Right atrium auricular region (tissue), 2 donors: ENCODE data around the gene OR2M7. TPM values are rescaled to one million over a fixed set of nuclear protein-coding genes. Genes with fewer than 3 reads are reported as not detected.

Experiments used
- DNase-seq: peaks from one replicate; pipeline ENCODE4 v3.0.0-alpha.2; 2019; ENCODE audit warnings: low spot score
- H3K27ac ChIP-seq, 2 donors: fragments of 200-600 bp; sonication (generic); 1 replicate in 1 of 2; 2 replicates in 1 of 2; pipeline ENCODE4 v1.5.1; 2016 to 2019
- H3K27me3 ChIP-seq, 2 donors: fragments of 200-600 bp; sonication (generic); one replicate each; pipeline versions ENCODE4 v1.5.1 to v1.6.0; 2017 to 2019
- H3K36me3 ChIP-seq: fragments of 200-600 bp; sonication (generic); one replicate; pipeline ENCODE4 v1.5.1; 2016
- H3K4me1 ChIP-seq, 2 donors: fragments of 200-600 bp; sonication (generic); one replicate each; pipeline versions ENCODE4 v1.5.1 to v1.6.0; 2017 to 2019
- H3K4me3 ChIP-seq, 2 donors: fragments of 200-600 bp; sonication (generic); 1 replicate in 1 of 2; 2 replicates in 1 of 2; pipeline ENCODE4 v1.5.1; 2017 to 2019; ENCODE audit warnings: mild to moderate bottlenecking in 1 of 2, moderate library complexity in 1 of 2
- H3K9me3 ChIP-seq, 2 donors: fragments of 200-600 bp; sonication (generic); one replicate each; pipeline ENCODE4 v1.5.1; 2019
- CTCF ChIP-seq, 2 donors: fragments of 200-600 bp; sonication (generic); IDR thresholded peaks; one replicate each; pipeline ENCODE4 v1.5.1; 2019; ENCODE audit warnings: antibody characterized with exemption in 2 of 2
- total RNA-seq, 2 donors: library from RNA; depleted of rRNA; stranded (reverse); fragments of >200 nt; gene quantifications; one replicate each; pipeline ENCODE4 v1.1.0, GENCODE V29; 2016

The OR2M7 gene
- total RNA-seq, 2 donors from 2014 or later, result not detected

- Histone ChIP-seq H3K36me3 (no peaks in the 10 kb centered on the region), H3K4me3 (no peak within 1 kb of the TSS), H3K27ac (no peak within 1 kb of the TSS), H3K9me3 (no peaks in the 10 kb centered on the region), H3K27me3 (no peaks in the 10 kb centered on the region), H3K4me1 (no peaks in the 10 kb centered on the region)
- no peak for DNase-seq
- TF ChIP-seq CTCF (IDR thresholded peaks at IDR 0.05), result no peak
These were observed 21.0 kb downstream of the OR2M7 start, which contains the start of gene OR2T12 for GRCh38 chr1:248303324-248303723. OR2T12 (minus strand) TSS chr1:248303424; CDS start chr1:248295578, 7,846 bp downstream.

DNA sequence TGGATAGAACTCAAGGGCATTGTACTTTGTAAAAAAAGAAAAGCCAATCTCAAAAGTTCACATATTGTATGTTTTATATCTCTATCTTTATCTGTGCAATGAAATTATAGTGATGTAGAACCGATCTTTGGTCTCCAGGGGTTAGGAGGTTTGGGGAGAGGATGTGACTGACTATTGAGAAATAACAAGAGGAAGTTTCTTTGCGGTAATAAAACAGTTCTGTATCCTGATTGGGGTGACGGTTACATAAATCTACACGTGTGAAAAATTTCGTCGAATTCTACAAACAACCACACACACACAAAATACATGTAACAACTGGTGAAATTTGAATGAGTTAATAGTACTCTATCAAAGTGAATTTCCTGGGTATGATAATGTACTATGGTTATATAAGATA lies 36.0 kb downstream of the OR2M7 start:
- Histone ChIP-seq H3K4me1 (no peaks in the 10 kb centered on the region), H3K27me3 (no peaks in the 10 kb centered on the region), H3K4me3 (no peak overlapping the region), H3K27ac (no peak overlapping the region), H3K36me3 (no peaks in the 10 kb centered on the region), H3K9me3 (no peaks in the 10 kb centered on the region)
- no peak for TF ChIP-seq CTCF (IDR thresholded peaks at IDR 0.05)
- no peak for DNase-seq

DNA sequence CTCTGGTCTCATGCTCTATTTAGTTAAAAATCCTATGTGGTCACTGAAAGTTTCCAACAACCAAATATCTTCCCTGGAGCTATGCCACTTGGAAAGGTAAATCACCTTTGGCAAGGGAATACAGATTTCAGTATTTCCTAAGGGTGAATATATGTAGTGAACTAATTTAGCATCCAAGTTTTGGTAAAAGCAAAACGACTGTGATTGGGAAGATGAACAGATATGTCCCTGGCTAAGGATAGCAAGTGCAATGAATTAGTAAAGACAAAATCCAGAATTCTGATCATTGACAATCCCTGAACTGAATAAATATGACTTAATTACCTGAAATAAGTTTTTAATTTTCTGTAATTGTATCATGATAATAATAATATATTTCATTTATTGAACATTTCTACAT lies 46.5 kb downstream of the OR2M7 start, which contains the start of gene OR2T33:
OR2T33 (minus strand) TSS at position 101 of the 400 bp plus-strand sequence. CDS start 4,162 bp downstream, outside the sequence.
- Histone ChIP-seq H3K4me3 (no peak within 1 kb of the TSS), H3K4me1 (no peaks in the 10 kb centered on the region), H3K27ac (no peak within 1 kb of the TSS), H3K27me3 (no peaks in the 10 kb centered on the region), H3K9me3 (no peaks in the 10 kb centered on the region), H3K36me3 (no peaks in the 10 kb centered on the region)
- DNase-seq, result no peak
- TF ChIP-seq CTCF (IDR thresholded peaks at IDR 0.05), result no peak

Other genes starting within 250 kb of the OR2M7 start
- not detected for gene OR2L13, start 229.4 kb downstream of the OR2M7 start, total RNA-seq
- gene OR2M5, start 179.4 kb downstream of the OR2M7 start, total RNA-seq, result not detected
- gene OR2M2, start 149.7 kb downstream of the OR2M7 start, total RNA-seq, result not detected
- not detected for gene OR2M3, start 127.3 kb downstream of the OR2M7 start, total RNA-seq
- gene OR2M4, start 93.2 kb downstream of the OR2M7 start, total RNA-seq, result not detected
- gene OR2T33, start 46.6 kb downstream of the OR2M7 start, total RNA-seq, result not detected
- gene OR2T12, start 21.1 kb downstream of the OR2M7 start, total RNA-seq, result not detected
- not detected for gene OR14C36, start 24.2 kb upstream of the OR2M7 start, total RNA-seq
- not detected for gene OR2T4, start 37.1 kb upstream of the OR2M7 start, total RNA-seq
- gene OR2T6, start 51.2 kb upstream of the OR2M7 start, total RNA-seq, result not detected
- not detected for gene OR2T1, start 78.5 kb upstream of the OR2M7 start, total RNA-seq
- not detected for gene OR2T2, start 121.1 kb upstream of the OR2M7 start, total RNA-seq
- gene OR2T3, start 148.8 kb upstream of the OR2M7 start, total RNA-seq, result not detected
- gene OR2T5, start 164.0 kb upstream of the OR2M7 start, total RNA-seq, result not detected
- gene OR2G6, start 183.5 kb upstream of the OR2M7 start, total RNA-seq, result not detected
- not detected for gene OR2T29, start 238.2 kb upstream of the OR2M7 start, total RNA-seq